ENCODE measurements around the gene SPOP.

DNA sequence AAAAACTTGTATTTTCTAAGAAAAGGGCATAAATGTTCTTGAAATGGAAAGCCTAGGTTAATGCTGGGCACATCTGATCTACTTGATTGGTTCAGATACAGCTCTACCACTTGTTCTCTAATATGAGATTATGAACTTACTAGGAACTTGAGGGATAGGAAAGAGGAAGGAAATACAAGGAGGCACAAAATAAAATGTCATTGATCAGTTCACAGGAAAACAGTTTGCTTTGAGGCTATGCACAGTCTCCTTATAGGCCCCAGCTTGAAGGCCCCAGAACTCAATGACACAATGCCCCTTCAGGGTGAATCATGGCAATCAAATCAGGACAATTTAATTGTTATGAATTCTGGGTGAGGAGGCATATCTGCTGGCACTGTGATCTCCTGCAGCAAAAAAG, 75.1 kb downstream of the SPOP start:
- TF ChIP-seq, protein P1, sequence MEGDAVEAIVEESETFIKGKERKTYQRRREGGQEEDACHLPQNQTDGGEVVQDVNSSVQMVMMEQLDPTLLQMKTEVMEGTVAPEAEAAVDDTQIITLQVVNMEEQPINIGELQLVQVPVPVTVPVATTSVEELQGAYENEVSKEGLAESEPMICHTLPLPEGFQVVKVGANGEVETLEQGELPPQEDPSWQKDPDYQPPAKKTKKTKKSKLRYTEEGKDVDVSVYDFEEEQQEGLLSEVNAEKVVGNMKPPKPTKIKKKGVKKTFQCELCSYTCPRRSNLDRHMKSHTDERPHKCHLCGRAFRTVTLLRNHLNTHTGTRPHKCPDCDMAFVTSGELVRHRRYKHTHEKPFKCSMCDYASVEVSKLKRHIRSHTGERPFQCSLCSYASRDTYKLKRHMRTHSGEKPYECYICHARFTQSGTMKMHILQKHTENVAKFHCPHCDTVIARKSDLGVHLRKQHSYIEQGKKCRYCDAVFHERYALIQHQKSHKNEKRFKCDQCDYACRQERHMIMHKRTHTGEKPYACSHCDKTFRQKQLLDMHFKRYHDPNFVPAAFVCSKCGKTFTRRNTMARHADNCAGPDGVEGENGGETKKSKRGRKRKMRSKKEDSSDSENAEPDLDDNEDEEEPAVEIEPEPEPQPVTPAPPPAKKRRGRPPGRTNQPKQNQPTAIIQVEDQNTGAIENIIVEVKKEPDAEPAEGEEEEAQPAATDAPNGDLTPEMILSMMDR (IDR thresholded peaks at IDR 0.05), result no peak
- TF ChIP-seq POLR2A (IDR thresholded peaks at IDR 0.05), result no peak
